ENCODE measurements around the gene ZNF732.
A peak's percentile ranks its signal among the peaks of the same experiment; 100 is the strongest.
"Not testable (repeated sequence)": the region's sequence is repeated elsewhere in the genome, so short reads cannot be mapped to it uniquely, and the experiment has no call there.

ZNF732 gene

GRCh38 chr4:242121-242848 is 63.0 kb downstream of the ZNF732 start:
- DNase-seq (ENCODE audit: low spot score in 2 of 2) = peak; percentile 39 to 64
- Mint-ChIP-seq H3K36me3 (ENCODE audit: insufficient read depth) (peaks cover 3% of the 10 kb centered on the region), H3K4me1 (peaks cover 11% of the 10 kb centered on the region)

DNA sequence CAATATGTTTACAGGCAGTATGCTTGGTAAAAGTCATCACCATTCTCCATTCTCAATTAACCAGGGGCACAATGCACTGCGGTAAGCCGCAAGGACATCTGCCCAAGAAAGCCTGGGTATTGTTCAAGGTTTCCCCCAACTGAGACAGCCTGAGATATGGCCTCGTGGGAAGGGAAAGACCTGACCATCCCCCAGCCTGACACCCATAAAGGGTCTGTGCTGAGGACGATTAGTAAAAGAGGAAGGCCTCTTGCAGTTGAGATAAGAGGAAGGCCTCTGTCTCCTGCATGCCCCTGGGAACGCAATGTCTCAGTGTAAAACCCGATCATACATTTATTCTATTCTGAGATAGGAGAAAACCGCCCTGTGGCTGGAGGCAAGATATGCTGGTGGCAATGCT is 63.9 kb downstream of the ZNF732 start:
- H3K4me3 Mint-ChIP-seq = peak overlapping the region; percentile 81

More at GRCh38 chr4:242121-242848, 63.0 kb downstream of the ZNF732 start:
- H3K9me3 Mint-ChIP-seq = peaks cover 5% of the 10 kb centered on the region
- peaks cover 7% of the 10 kb centered on the region for H3K27me3 Mint-ChIP-seq
- peak overlapping the region; percentile 81 for H3K4me3 Mint-ChIP-seq
- peak; percentile 86 for ATAC-seq (replicated peaks; ENCODE audit: extremely low read depth, poor library complexity, severe bottlenecking)
- H3K27ac Mint-ChIP-seq (ENCODE audit: low read depth) = peak overlapping the region; percentile 85

GRCh38 chr4:236028-236427 is 69.2 kb downstream of the ZNF732 start:
- Mint-ChIP-seq H3K9me3 (no peaks in the 10 kb centered on the region), H3K27me3 (no peaks in the 10 kb centered on the region), H3K4me3 (no peak overlapping the region), H3K4me1 (peaks cover 7% of the 10 kb centered on the region), H3K27ac (ENCODE audit: low read depth) (peak overlapping the region; percentile 44), H3K36me3 (ENCODE audit: insufficient read depth) (no peaks in the 10 kb centered on the region)
- DNase-seq (ENCODE audit: low spot score in 2 of 2) = no peak
- ATAC-seq (replicated peaks; ENCODE audit: extremely low read depth, poor library complexity, severe bottlenecking) = no peak

More for the DNA sequence above, 63.9 kb downstream of the ZNF732 start:
- not testable (repeated sequence) for H3K36me3 Mint-ChIP-seq (ENCODE audit: insufficient read depth); ATAC-seq (replicated peaks; ENCODE audit: extremely low read depth, poor library complexity, severe bottlenecking); DNase-seq (ENCODE audit: low spot score in 2 of 2); H3K27me3 Mint-ChIP-seq; H3K9me3 Mint-ChIP-seq
- H3K27ac Mint-ChIP-seq (ENCODE audit: low read depth) = peak overlapping the region; percentile 85
- H3K4me1 Mint-ChIP-seq = peaks cover 11% of the 10 kb centered on the region

- no peak for DNase-seq (ENCODE audit: low spot score in 2 of 2)
- no peaks in the 10 kb centered on the region for H3K9me3 Mint-ChIP-seq
- no peaks in the 10 kb centered on the region for H3K36me3 Mint-ChIP-seq (ENCODE audit: insufficient read depth)
- H3K4me1 Mint-ChIP-seq = peaks cover 13% of the 10 kb centered on the region
- no peak overlapping the region for H3K4me3 Mint-ChIP-seq
- H3K27me3 Mint-ChIP-seq = no peaks in the 10 kb centered on the region
- ATAC-seq (replicated peaks; ENCODE audit: extremely low read depth, poor library complexity, severe bottlenecking) = no peak
- no peak overlapping the region for H3K27ac Mint-ChIP-seq (ENCODE audit: low read depth)
Observed at GRCh38 chr4:234178-234577, 71.1 kb downstream of the ZNF732 start.

- ATAC-seq (replicated peaks; ENCODE audit: extremely low read depth, poor library complexity, severe bottlenecking) (no peak), DNase-seq (ENCODE audit: low spot score in 2 of 2) (no peak)
- Mint-ChIP-seq H3K4me3 (no peak overlapping the region), H3K27ac (ENCODE audit: low read depth) (peak overlapping the region; percentile 23), H3K9me3 (no peaks in the 10 kb centered on the region), H3K36me3 (ENCODE audit: insufficient read depth) (peaks cover 3% of the 10 kb centered on the region), H3K4me1 (no peaks in the 10 kb centered on the region), H3K27me3 (no peaks in the 10 kb centered on the region)
Observed at GRCh38 chr4:223913-224497, 81.3 kb downstream of the ZNF732 start.

Measured in central memory CD8-positive, alpha-beta T cell (primary cell).